Smooth muscle cell of the pulmonary artery (primary cell): ENCODE results near the gene SNX7. TPM values are rescaled to one million over a fixed set of nuclear protein-coding genes. Genes with fewer than 3 reads are reported as not detected.

Experiments used
- total RNA-seq: library from RNA; depleted of rRNA; stranded (reverse); fragments of >200 nt; gene quantifications from 2 replicates; pipeline ENCODE4 v1.2.3, GENCODE V29; 2014

The SNX7 gene
- total RNA-seq = 29.2 and 37.7 TPM in 2 replicates

GRCh38 chr1:98661544-98662355 is at the start of gene SNX7:
Gene SNX7, plus strand, starts transcription at chr1:98661721. Its CDS starts 11 bp downstream, at chr1:98661732.

